H9 (cell line): ENCODE results near the gene RASA2. TPM values are rescaled to one million over a fixed set of nuclear protein-coding genes. Genes with fewer than 3 reads are reported as not detected.

ENCODE experiments used
- DNase-seq: peaks from one replicate; pipeline ENCODE4 v3.0.0-alpha.2; 2017
- H2AFZ ChIP-seq: one replicate; pipeline ENCODE4 v1.6.1; 2013; ENCODE audit warnings: mild to moderate bottlenecking, low read length, control low read depth, moderate library complexity
- H2AK5ac ChIP-seq: 2 replicates; pipeline ENCODE4 v1.6.1; 2013; ENCODE audit warnings: low read length, control low read depth, mixed read lengths; ENCODE audit not compliant: insufficient read length
- H2BK120ac ChIP-seq: one replicate; pipeline ENCODE4 v1.6.1; 2013; ENCODE audit warnings: low read depth, mild to moderate bottlenecking, low read length, control low read depth, inconsistent platforms; ENCODE audit not compliant: poor library complexity, severe bottlenecking
- H2BK12ac ChIP-seq: 2 replicates; pipeline ENCODE4 v1.6.1; 2013; ENCODE audit warnings: low read length, control low read depth, mixed read lengths, low read depth; ENCODE audit not compliant: insufficient read length
- H2BK15ac ChIP-seq: 2 replicates; pipeline ENCODE4 v1.6.1; 2013; ENCODE audit warnings: low read depth, low read length, control low read depth
- H2BK20ac ChIP-seq: one replicate; pipeline ENCODE4 v1.6.1; 2013; ENCODE audit warnings: low read depth, mild to moderate bottlenecking, low read length, control low read depth, inconsistent platforms; ENCODE audit not compliant: poor library complexity, severe bottlenecking
- H2BK5ac ChIP-seq: 2 replicates; pipeline ENCODE4 v1.6.1; 2013; ENCODE audit warnings: low read length, control low read depth, mixed read lengths; ENCODE audit not compliant: insufficient read length
- H3K14ac ChIP-seq: 2 replicates; pipeline ENCODE4 v1.6.1; 2013; ENCODE audit warnings: low read length, control low read depth; ENCODE audit not compliant: insufficient read depth
- H3K18ac ChIP-seq: 2 replicates; pipeline ENCODE4 v1.6.1; 2013; ENCODE audit warnings: low read depth, mild to moderate bottlenecking, mixed read lengths, low read length, control low read depth; ENCODE audit not compliant: insufficient read length
- H3K23ac ChIP-seq: 2 replicates; pipeline ENCODE4 v1.6.1; 2013; ENCODE audit warnings: low read length, control low read depth, mixed read lengths, low read depth; ENCODE audit not compliant: insufficient read length
- H3K23me2 ChIP-seq: 2 replicates; pipeline ENCODE4 v1.6.1; 2013; ENCODE audit warnings: low read depth, mild to moderate bottlenecking, mixed read lengths, low read length, control low read depth; ENCODE audit not compliant: insufficient read length, poor library complexity, severe bottlenecking
- H3K27ac ChIP-seq: 2 replicates; pipeline ENCODE4 v1.5.1; 2013; ENCODE audit warnings: low read length, control low read depth, mixed read lengths, low read depth; ENCODE audit not compliant: insufficient read length
- H3K27me3 ChIP-seq: 2 replicates; pipeline ENCODE4 v1.6.1; 2013; ENCODE audit warnings: low read length, control low read depth, inconsistent platforms; ENCODE audit not compliant: insufficient read depth
- H3K4ac ChIP-seq: 2 replicates; pipeline ENCODE4 v1.6.1; 2013; ENCODE audit warnings: low read depth, mild to moderate bottlenecking, control low read depth, inconsistent platforms, low read length, moderate library complexity
- H3K4me1 ChIP-seq: 2 replicates; pipeline ENCODE4 v1.6.1; 2013; ENCODE audit warnings: low read length, control low read depth, inconsistent platforms; ENCODE audit not compliant: insufficient read depth
- H3K4me2 ChIP-seq: 2 replicates; pipeline ENCODE4 v1.6.1; 2013; ENCODE audit warnings: low read length, control low read depth, mixed read lengths; ENCODE audit not compliant: insufficient read length, insufficient read depth
- H3K56ac ChIP-seq: 2 replicates; pipeline ENCODE4 v1.6.1; 2013; ENCODE audit warnings: low read depth, mild to moderate bottlenecking, mixed read lengths, low read length, control low read depth; ENCODE audit not compliant: insufficient read length
- H3K79me1 ChIP-seq: 2 replicates; pipeline ENCODE4 v1.6.1; 2013; ENCODE audit warnings: low read depth, mild to moderate bottlenecking, moderate library complexity, low read length, control low read depth, inconsistent platforms; ENCODE audit not compliant: insufficient read depth, poor library complexity, severe bottlenecking
- H3K79me2 ChIP-seq: 2 replicates; pipeline ENCODE4 v1.6.1; 2013; ENCODE audit warnings: low read length, control low read depth, inconsistent platforms; ENCODE audit not compliant: insufficient read depth
- H3K9ac ChIP-seq: 2 replicates; pipeline ENCODE4 v1.6.1; 2013; ENCODE audit warnings: low read length, control low read depth, mixed read lengths; ENCODE audit not compliant: insufficient read length; ENCODE audit errors: extremely low read depth
- H3K9me3 ChIP-seq: one replicate; pipeline ENCODE4 v1.6.1; 2013; ENCODE audit warnings: low read depth, low read length, inconsistent platforms; ENCODE audit not compliant: control insufficient read depth
- H3T11ph ChIP-seq: one replicate; pipeline ENCODE4 v1.6.1; 2013; ENCODE audit warnings: mild to moderate bottlenecking, low read length, control low read depth, inconsistent platforms
- H4K20me1 ChIP-seq: one replicate; pipeline ENCODE4 v1.6.1; 2013; ENCODE audit not compliant: control insufficient read depth, insufficient read length, insufficient read depth
- H4K5ac ChIP-seq: 2 replicates; pipeline ENCODE4 v1.6.1; 2013; ENCODE audit warnings: low read depth, mild to moderate bottlenecking, mixed read lengths, low read length, control low read depth; ENCODE audit not compliant: insufficient read length
- H4K8ac ChIP-seq: replicated peaks from 2 replicates; pipeline ENCODE4 v1.6.1; 2013; ENCODE audit warnings: low read length, control low read depth, mixed read lengths, low read depth; ENCODE audit not compliant: insufficient read length
- H4K91ac ChIP-seq: 2 replicates; pipeline ENCODE4 v1.6.1; 2013; ENCODE audit warnings: low read depth, mild to moderate bottlenecking, moderate library complexity, mixed read lengths, low read length, control low read depth; ENCODE audit not compliant: insufficient read length
- H3K27ac Mint-ChIP-seq, 3 experiments: 2 replicates in 2 of 3; 3 replicates in 1 of 3; pipeline ENCODE4 v1.8.0; 2020 to 2021; ENCODE audit warnings: mixed read lengths in 3 of 3, mild to moderate bottlenecking in 1 of 3, moderate library complexity in 1 of 3
- H3K27me3 Mint-ChIP-seq: 2 replicates; pipeline ENCODE4 v1.8.0; 2021; ENCODE audit warnings: low read depth, mild to moderate bottlenecking, moderate library complexity, mixed read lengths
- H3K36me3 Mint-ChIP-seq, 3 experiments: 2 replicates in 2 of 3; 3 replicates in 1 of 3; pipeline ENCODE4 v1.8.0; 2020 to 2021; ENCODE audit warnings: low read depth in 3 of 3, mixed read lengths in 3 of 3; ENCODE audit not compliant: insufficient read depth in 1 of 3
- H3K4me1 Mint-ChIP-seq, 2 experiments: 2 replicates each; pipeline ENCODE4 v1.8.0; 2020; ENCODE audit warnings: mixed read lengths in 2 of 2
- H3K4me3 Mint-ChIP-seq, 2 experiments: 2 replicates in 1 of 2; 3 replicates in 1 of 2; pipeline ENCODE4 v1.8.0; 2020 to 2021; ENCODE audit warnings: mild to moderate bottlenecking in 2 of 2, mixed read lengths in 2 of 2, moderate library complexity in 1 of 2
- H3K9me3 Mint-ChIP-seq, 2 experiments: 2 replicates in 1 of 2; 3 replicates in 1 of 2; pipeline ENCODE4 v1.8.0; 2020; ENCODE audit warnings: mild to moderate bottlenecking in 2 of 2, mixed read lengths in 2 of 2, moderate library complexity in 1 of 2
- CTCF ChIP-seq: fragments of 200-600 bp; sonication (generic); conservative IDR thresholded peaks from 3 replicates; pipeline ENCODE4 v1.8.0; 2021; ENCODE audit warnings: antibody characterized with exemption, mild to moderate bottlenecking
- WGBS: extraction: QIAGEN DNeasy Blood & Tissue Kit; methylation state at CpG from one replicate; pipeline ENCODE4 v1.1.7; 2013; ENCODE audit warnings: missing lambda C conversion rate, low lambda C conversion rate, mixed read lengths; ENCODE audit not compliant: insufficient read length; ENCODE audit errors: extremely low coverage; 5-methylcytosine and 5-hydroxymethylcytosine counted together
- total RNA-seq: library from RNA; stranded (reverse); gene quantifications from 2 replicates; pipeline ENCODE4 v1.2.1, GENCODE V29; 2021

The RASA2 gene
- total RNA-seq, 1 experiment from 2014 or later, result 24.4 TPM

- Histone ChIP-seq H3K14ac (no peak overlapping the region), H3K56ac (no peak overlapping the region), H4K20me1 (no peaks in the 10 kb centered on the region), H2BK15ac (no peak overlapping the region), H3K27ac (no peak overlapping the region), H3K9me3 (no peaks in the 10 kb centered on the region), H3K4ac (no peak overlapping the region), H2BK5ac (no peak overlapping the region), H4K8ac (no peak overlapping the region), H2BK12ac (no peak overlapping the region), H2BK120ac (no peak overlapping the region), H3K9ac (no peak overlapping the region), H2AFZ (no peak overlapping the region), H3K18ac (no peak overlapping the region), H3K4me1 (no peaks in the 10 kb centered on the region), H3K79me2 (no peaks in the 10 kb centered on the region), H3K4me2 (no peak overlapping the region), H3K27me3 (no peaks in the 10 kb centered on the region), H3K23me2 (no peaks in the 10 kb centered on the region), H2AK5ac (no peak overlapping the region), H3K23ac (no peak overlapping the region), H4K5ac (no peak overlapping the region), H2BK20ac (no peak overlapping the region), H3T11ph (no peak overlapping the region), H4K91ac (no peak overlapping the region), H3K79me1 (no peaks in the 10 kb centered on the region)
- Mint-ChIP-seq H3K27ac (0 out of 7 replicates have a peak overlapping the region, but pooled peaks of 1 of the 3 experiments have one; percentile 8), H3K4me1 (no peaks in the 10 kb centered on the region), H3K4me3 (no peak overlapping the region), H3K9me3 (no peaks in the 10 kb centered on the region), H3K27me3 (no peaks in the 10 kb centered on the region), H3K36me3 (peaks cover 0 to 11% (median 10%) of the 10 kb centered on the region in 3 experiments; a peak in 5 of 7 replicates)
- no peak for DNase-seq
- WGBS, result no CpG with 5 or more reads among the region's 1 CpG
- no peak for TF ChIP-seq CTCF
These were observed 77.4 kb downstream of the RASA2 start for GRCh38 chr3:141564241-141564640.
